GM18951 (cell line): ENCODE results near the gene ZNF148.

Experiments
- POLR2A ChIP-seq: IDR thresholded peaks from 4 replicates; pipeline ENCODE4 v1.6.1; 2011; ENCODE audit warnings: mild to moderate bottlenecking; ENCODE audit not compliant: insufficient read length, insufficient read depth; ENCODE audit errors: extremely low read depth
- in situ Hi-C: fragments of 300-500 bp; cut with MboI; formaldehyde crosslinking; loops from one replicate; pipeline ENCODE4 v1.12.0; 2022; ENCODE audit warnings: low sequenced_read_pairs, mixed read lengths, inconsistent platforms; ENCODE audit not compliant: unreplicated experiment

The ZNF148 gene

DNA sequence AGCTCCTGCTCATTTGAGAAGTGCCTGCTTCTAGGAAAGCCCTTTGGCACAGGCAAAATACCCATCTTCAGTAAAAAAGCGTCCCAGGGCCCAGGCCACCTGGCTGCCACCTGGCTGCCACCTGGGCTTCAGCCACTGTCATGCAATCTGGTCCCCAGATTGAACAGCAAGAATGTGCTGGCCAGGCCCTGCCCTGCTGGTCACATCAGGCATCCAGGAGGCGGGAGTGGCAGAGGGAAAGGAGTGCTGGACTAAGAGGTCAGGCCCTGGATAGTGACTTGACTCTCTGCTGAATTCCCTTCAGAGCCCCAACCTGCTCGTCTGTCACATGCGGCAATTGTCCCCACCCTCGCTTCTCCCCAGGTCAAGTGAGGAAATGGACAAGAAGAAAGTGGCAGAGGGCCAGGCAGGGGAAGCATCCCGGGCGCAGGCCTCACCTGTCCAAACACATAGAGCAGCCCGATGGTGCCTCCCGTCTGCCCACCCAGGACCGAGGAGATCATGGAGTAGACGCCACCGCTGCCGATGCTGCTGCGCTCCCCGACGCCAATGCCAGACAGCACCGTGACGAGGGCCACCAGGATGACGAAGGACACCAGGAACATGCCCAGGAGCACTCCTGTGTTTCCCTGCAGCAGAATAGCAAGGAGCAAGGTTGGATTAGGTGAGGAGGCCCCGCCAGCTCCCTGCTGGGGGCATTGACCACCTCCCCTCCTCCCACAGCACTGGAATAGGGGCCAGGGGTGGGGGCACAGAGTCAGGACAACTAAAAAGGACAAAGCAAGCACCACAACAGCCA lies 188.1 kb downstream of the ZNF148 start:
- no peak for TF ChIP-seq POLR2A
- in situ Hi-C loops, result no loop called here

DNA sequence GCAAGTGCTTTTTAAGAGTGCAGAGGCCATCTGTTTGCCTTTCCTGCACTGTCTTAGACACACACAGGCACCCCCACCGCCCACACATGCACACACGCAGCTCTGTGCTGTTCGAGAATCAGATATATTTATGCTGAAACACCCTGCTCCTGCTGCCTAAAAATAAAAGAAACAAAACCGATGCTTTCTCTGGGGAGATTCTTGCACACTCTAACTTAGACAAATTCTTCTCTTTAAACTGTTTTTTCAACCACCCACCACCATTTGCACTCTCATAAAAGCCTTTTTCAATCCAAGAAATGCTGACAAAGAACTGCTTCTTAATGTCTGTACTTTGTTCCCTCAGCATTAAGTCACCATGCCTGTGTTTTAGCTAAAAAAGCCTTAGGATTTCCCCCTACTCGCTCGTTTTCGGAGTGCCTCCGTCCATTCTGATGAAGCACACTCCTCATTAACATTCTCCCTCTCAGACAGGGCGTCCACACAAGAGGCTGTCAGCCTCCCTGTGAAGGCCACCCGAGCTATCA lies 188.8 kb downstream of the ZNF148 start:
- no peak for TF ChIP-seq POLR2A
- in situ Hi-C loops, result no loop called here

DNA sequence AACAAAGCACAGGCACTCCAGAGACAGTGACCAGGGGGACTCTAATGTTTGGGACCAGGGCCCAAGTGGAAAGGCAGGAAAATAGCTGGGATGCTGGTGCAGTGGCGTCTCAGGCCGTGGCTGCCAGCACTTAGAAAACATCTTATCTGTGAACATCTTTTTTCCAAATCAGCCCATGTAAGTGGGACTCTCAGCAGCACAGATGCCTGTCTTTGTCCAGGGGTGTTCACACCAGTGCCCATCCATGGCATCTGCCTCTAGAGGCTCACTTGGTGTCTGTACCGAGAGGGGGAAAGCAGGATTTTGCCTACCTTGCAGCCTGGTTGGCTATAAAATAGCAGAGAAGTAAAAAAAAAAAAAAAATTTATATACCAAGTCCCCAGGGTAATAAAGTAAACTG lies 189.3 kb downstream of the ZNF148 start:
- in situ Hi-C loops, result no loop called here
- no peak for TF ChIP-seq POLR2A

DNA sequence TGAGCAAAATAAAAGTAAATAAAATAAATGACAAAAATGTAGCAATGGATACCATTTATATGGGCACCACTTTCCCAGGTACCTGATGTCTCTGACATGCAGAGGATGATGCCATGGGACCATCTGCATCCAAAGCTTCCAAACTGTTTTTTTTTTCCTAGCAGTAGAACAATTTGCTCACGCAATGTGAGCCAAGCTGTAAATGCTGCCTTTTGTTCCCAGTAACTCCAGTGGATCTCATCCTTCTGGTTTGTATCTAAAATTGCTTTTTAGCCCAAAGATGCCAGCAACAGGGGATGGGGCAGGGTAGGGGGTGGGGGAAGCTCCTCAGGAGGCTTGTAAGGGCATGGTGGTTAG lies 195.3 kb downstream of the ZNF148 start:
- in situ Hi-C loops, result no loop called here
- TF ChIP-seq POLR2A, result no peak

DNA sequence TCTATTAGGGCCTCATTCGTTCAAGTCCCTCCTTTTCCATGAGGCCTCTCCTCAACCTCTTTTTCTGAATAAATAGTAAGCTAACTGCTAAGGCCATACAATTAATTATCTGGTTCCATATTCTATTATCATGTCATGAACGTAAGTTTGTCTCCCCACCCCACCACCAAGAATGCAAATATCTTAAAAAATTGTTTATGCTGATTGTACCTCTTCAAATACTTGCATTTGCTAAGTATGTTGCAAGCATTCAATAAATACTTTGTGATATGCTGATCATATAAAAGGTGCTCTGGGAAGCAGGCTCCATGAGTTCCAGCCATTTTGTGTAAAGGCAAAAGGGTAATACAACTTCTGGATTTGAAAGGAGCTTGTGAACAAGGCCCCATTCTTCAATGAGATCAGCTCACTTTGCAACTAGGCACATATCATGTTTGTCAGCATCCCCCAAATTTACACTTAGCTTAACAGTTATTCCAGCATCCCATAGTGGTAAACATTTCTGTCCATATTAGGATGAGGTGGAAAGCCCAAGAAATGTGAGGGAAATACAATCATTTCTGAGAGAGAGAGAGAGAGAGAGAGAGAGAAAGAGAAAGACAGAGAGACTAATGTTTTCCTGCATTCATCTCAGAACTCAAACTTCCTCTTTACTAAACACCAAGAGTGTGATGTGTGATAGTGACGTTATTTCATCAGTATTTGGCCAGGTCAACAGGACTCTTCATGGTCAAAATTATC lies 195.8 kb downstream of the ZNF148 start:
- in situ Hi-C loops, result no loop called here

DNA sequence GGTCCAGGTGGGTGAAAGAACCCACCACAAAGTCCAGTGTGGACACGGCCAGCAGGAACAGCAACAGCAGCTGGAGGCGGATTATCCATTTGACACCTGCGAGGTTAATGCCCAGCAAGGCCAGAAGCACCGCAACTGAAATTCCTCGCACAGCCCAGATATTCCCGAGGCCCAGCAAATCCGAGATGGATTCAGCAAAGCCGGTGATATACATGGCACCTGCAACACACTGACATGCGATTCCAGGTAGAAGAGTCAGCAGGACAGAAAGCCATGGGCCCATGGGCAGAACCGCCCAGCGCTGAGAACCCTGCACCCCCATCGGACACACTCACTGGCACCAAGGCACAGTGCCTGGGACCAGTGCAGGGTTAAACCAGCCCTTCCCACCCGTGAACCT lies 197.4 kb downstream of the ZNF148 start:
- in situ Hi-C loops, result no loop called here
- TF ChIP-seq POLR2A, result no peak

More for the DNA sequence above, 195.8 kb downstream of the ZNF148 start:
- TF ChIP-seq POLR2A, result no peak
